ENCODE data around the gene GNPTAB. TPM values are rescaled to one million over a fixed set of nuclear protein-coding genes. Genes with fewer than 3 reads are reported as not detected.

The GNPTAB gene
- total RNA-seq, 1 experiment from 2014 or later = 21.0 TPM

DNA sequence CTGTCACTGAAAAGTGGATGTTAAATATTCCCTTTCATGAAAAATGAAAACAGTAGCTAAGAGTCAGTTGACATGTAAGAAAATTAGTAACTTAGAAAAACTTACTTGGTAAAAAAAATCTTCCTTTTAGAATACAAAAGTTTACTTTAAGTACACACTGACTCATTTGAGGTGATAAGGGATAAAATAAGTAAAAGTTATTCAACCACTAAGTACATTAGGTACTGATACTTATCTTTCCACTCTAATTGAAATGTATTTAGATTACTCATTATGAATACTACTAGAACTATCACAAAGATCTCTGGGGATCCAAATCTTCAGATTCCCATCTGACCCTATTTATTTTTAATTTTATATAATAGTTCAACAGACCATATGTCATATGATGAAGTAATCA is 103.7 kb downstream of the GNPTAB start:
- Histone ChIP-seq H3K9me3 (ENCODE audit: low read length) (no peaks in the 10 kb centered on the region), H3K27me3 (ENCODE audit: low read length) (no peaks in the 10 kb centered on the region), H3K27ac (ENCODE audit: low read length) (no peak overlapping the region), H4K20me1 (ENCODE audit: low read length) (no peaks in the 10 kb centered on the region), H3F3A (ENCODE audit: low read length, unreplicated experiment) (no peaks in the 10 kb centered on the region), H2AFZ (ENCODE audit: low read length) (no peak overlapping the region), H3K36me3 (ENCODE audit: low read depth, low read length) (no peaks in the 10 kb centered on the region), H3K79me2 (ENCODE audit: low read length) (no peaks in the 10 kb centered on the region), H3K4me1 (ENCODE audit: insufficient read depth, low read length) (peaks cover 7% of the 10 kb centered on the region; the same call in 1 of the 2 replicates), H3K9ac (ENCODE audit: low read length) (no peak overlapping the region), H3K9me2 (replicated peaks; ENCODE audit: low read length) (no peaks in the 10 kb centered on the region), H3K4me2 (ENCODE audit: low read length) (no peak overlapping the region), H3K4me3 (ENCODE audit: low read length) (no peak overlapping the region)
- no TSS peak for BruUV-seq (replicated peaks)
- TF ChIP-seq EZH2 (IDR thresholded peaks at IDR 0.05; ENCODE audit: low read length, unreplicated experiment) = no peak
- no peak for TF ChIP-seq EZH2phosphoT487 (IDR thresholded peaks at IDR 0.05; ENCODE audit: borderline replicate concordance, low read length)
- TF ChIP-seq, protein P1, sequence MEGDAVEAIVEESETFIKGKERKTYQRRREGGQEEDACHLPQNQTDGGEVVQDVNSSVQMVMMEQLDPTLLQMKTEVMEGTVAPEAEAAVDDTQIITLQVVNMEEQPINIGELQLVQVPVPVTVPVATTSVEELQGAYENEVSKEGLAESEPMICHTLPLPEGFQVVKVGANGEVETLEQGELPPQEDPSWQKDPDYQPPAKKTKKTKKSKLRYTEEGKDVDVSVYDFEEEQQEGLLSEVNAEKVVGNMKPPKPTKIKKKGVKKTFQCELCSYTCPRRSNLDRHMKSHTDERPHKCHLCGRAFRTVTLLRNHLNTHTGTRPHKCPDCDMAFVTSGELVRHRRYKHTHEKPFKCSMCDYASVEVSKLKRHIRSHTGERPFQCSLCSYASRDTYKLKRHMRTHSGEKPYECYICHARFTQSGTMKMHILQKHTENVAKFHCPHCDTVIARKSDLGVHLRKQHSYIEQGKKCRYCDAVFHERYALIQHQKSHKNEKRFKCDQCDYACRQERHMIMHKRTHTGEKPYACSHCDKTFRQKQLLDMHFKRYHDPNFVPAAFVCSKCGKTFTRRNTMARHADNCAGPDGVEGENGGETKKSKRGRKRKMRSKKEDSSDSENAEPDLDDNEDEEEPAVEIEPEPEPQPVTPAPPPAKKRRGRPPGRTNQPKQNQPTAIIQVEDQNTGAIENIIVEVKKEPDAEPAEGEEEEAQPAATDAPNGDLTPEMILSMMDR (conservative IDR thresholded peaks at IDR 0.05; ENCODE audit: low read depth, low read length) = no peak
- POLR2A ChIA-PET (ENCODE audit: unreplicated experiment) = no interaction called here
- ATAC-seq (peak; percentile 92), DNase-seq (peak; percentile 36)
- CTCF ChIA-PET = no interaction called here
- intact Hi-C loops (cut with micrococcal nuclease) = no loop called here

DNA sequence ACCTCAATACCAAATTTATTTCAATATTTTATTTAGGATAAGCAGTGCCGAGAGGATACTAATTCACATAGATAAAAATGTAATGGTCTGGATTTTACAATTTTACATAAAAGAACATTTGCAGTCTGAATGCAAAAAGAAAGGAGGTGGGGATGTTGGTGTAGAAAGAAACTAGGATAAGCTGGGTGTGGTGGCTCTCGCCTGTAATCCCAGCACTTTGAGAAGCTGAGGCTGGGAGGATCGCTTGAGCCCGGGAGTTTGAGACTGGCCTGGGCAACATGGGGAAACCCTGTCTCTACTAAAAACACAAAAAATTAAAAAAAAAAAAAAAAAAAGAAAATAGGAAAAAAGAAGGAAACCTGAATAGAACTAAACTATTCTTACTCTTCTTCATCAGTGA is 108.4 kb downstream of the GNPTAB start:
- POLR2A ChIA-PET (ENCODE audit: unreplicated experiment) = no interaction called here
- no peak overlapping the region for H3K27ac ChIP-seq (ENCODE audit: low read length)
- no peaks in the 10 kb centered on the region for H3F3A ChIP-seq (ENCODE audit: low read length, unreplicated experiment)
- peaks cover 22% of the 10 kb centered on the region for H3K4me1 ChIP-seq (ENCODE audit: insufficient read depth, low read length)
- no peak overlapping the region for H3K4me2 ChIP-seq (ENCODE audit: low read length)
- no peaks in the 10 kb centered on the region for H3K79me2 ChIP-seq (ENCODE audit: low read length)
- H3K9ac ChIP-seq (ENCODE audit: low read length) = no peak overlapping the region
- H3K36me3 ChIP-seq (ENCODE audit: low read depth, low read length) = no peaks in the 10 kb centered on the region
- H3K9me2 ChIP-seq (replicated peaks; ENCODE audit: low read length) = no peaks in the 10 kb centered on the region
- TF ChIP-seq EZH2 (IDR thresholded peaks at IDR 0.05; ENCODE audit: low read length, unreplicated experiment) (no peak), EZH2phosphoT487 (IDR thresholded peaks at IDR 0.05; ENCODE audit: borderline replicate concordance, low read length) (no peak)
- TF ChIP-seq, protein P1 (conservative IDR thresholded peaks at IDR 0.05; ENCODE audit: low read depth, low read length) = no peak
- H2AFZ ChIP-seq (ENCODE audit: low read length) = no peak overlapping the region
- intact Hi-C loops (cut with micrococcal nuclease) = no loop called here
- DNase-seq (no peak), ATAC-seq (no peak)
- no peaks in the 10 kb centered on the region for H3K27me3 ChIP-seq (ENCODE audit: low read length)
- BruUV-seq (replicated peaks) = no TSS peak
- CTCF ChIA-PET = no interaction called here
- H3K4me3 ChIP-seq (ENCODE audit: low read length) = no peak overlapping the region
- H3K9me3 ChIP-seq (ENCODE audit: low read length) = no peaks in the 10 kb centered on the region
- H4K20me1 ChIP-seq (ENCODE audit: low read length) = no peaks in the 10 kb centered on the region

DNA sequence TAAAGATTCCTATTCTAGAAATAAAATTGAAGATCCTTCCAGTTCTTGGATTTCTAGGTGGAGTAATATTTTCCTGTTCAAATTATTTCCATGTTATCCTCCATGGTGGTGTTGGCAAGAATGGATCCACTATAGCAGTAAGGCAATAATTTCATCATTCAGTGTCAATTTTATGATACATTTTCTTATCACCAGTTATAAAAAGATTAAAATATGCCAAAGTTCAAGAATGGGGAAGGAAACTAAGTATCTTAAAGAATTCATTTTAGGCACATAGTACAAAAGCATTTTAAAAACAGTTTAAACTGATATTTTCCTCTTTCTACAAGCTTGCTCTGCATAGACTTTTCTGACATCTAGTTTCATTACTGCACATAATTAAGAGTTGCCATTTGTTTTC is 110.6 kb downstream of the GNPTAB start:
- ATAC-seq (no peak), DNase-seq (no peak)
- H3K27me3 ChIP-seq (ENCODE audit: low read length) = no peaks in the 10 kb centered on the region
- H3K4me2 ChIP-seq (ENCODE audit: low read length) = no peak overlapping the region
- H3K27ac ChIP-seq (ENCODE audit: low read length) = no peak overlapping the region
- H3K4me1 ChIP-seq (ENCODE audit: insufficient read depth, low read length) = peaks cover 15% of the 10 kb centered on the region
- H3K79me2 ChIP-seq (ENCODE audit: low read length) = no peaks in the 10 kb centered on the region
- no peaks in the 10 kb centered on the region for H4K20me1 ChIP-seq (ENCODE audit: low read length)
- H3K9ac ChIP-seq (ENCODE audit: low read length) = no peak overlapping the region
- no peak overlapping the region for H3K4me3 ChIP-seq (ENCODE audit: low read length)
- ChIA-PET POLR2A (ENCODE audit: unreplicated experiment) (interaction anchor here (0.5 to 0.6 kb wide), 2 partner anchors 72 to 522 kb away, joined by 3 to 13 read pairs; no protein-coding TSS in a partner anchor), CTCF (no interaction called here)
- no peaks in the 10 kb centered on the region for H3K9me3 ChIP-seq (ENCODE audit: low read length)
- BruUV-seq (replicated peaks) = no TSS peak
- intact Hi-C loops (cut with micrococcal nuclease) = no loop called here
- no peak for TF ChIP-seq EZH2 (IDR thresholded peaks at IDR 0.05; ENCODE audit: low read length, unreplicated experiment)
- TF ChIP-seq, protein P1 (conservative IDR thresholded peaks at IDR 0.05; ENCODE audit: low read depth, low read length) = no peak
- TF ChIP-seq EZH2phosphoT487 (IDR thresholded peaks at IDR 0.05; ENCODE audit: borderline replicate concordance, low read length) = no peak
- H3F3A ChIP-seq (ENCODE audit: low read length, unreplicated experiment) = no peaks in the 10 kb centered on the region
- H3K9me2 ChIP-seq (replicated peaks; ENCODE audit: low read length) = no peaks in the 10 kb centered on the region
- H2AFZ ChIP-seq (ENCODE audit: low read length) = no peak overlapping the region
- no peaks in the 10 kb centered on the region for H3K36me3 ChIP-seq (ENCODE audit: low read depth, low read length)

Measured in PC-3 (cell line).